Measurements from ENCODE around the gene PAQR5. TPM values are rescaled to one million over a fixed set of nuclear protein-coding genes. Genes with fewer than 3 reads are reported as not detected.
A peak's percentile ranks its signal among the peaks of the same experiment; 100 is the strongest.

Gene PAQR5
- total RNA-seq, 4 donors from 2014 or later: 4.2 to 16.4 (median 6.8) TPM

DNA sequence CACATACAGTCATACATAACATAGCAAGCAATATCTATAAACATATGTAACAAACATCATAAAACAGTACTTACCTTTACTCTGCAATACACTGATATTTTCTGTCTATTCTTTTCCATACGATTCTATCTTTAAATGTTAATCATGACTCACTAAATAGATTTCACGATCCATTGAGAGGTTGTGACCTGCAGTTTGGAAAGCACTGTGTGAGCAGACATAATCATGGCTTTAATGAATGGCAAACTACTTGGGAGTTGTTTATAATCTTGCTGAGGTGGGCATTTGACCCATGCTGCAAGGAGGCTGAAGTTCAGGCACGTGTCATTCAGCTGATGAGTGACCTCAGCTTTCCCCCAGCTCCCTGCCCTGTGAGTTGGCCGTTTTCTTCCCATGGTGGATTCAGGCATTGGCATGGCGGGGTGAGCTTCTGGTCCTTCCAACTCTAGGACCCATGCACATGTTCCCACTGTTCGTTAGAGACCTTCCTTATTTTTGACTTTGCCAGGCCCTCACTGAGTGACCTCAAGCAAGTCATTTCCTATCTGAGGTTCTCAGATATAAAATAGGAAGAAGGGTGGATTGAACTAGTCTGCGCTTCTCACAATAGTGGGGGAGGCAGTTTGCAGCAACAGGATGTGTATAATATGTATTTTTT, 41.7 kb downstream of the PAQR5 start:
- TF ChIP-seq POLR2A (IDR thresholded peaks at IDR 0.05): no peak
- TF ChIP-seq, protein P1, sequence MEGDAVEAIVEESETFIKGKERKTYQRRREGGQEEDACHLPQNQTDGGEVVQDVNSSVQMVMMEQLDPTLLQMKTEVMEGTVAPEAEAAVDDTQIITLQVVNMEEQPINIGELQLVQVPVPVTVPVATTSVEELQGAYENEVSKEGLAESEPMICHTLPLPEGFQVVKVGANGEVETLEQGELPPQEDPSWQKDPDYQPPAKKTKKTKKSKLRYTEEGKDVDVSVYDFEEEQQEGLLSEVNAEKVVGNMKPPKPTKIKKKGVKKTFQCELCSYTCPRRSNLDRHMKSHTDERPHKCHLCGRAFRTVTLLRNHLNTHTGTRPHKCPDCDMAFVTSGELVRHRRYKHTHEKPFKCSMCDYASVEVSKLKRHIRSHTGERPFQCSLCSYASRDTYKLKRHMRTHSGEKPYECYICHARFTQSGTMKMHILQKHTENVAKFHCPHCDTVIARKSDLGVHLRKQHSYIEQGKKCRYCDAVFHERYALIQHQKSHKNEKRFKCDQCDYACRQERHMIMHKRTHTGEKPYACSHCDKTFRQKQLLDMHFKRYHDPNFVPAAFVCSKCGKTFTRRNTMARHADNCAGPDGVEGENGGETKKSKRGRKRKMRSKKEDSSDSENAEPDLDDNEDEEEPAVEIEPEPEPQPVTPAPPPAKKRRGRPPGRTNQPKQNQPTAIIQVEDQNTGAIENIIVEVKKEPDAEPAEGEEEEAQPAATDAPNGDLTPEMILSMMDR (IDR thresholded peaks at IDR 0.05): no peak
- H3K4me3 ChIP-seq (ENCODE audit: low read depth, poor library complexity, severe bottlenecking): no peak overlapping the region
- peak in 1 of 2 donors; percentile 57 for DNase-seq (ENCODE audit: low spot score in 2 of 2)
- 74 to 79% methylated on average over 7 of the region's 7 CpGs for WGBS, 2 donors
- intact Hi-C loops (cut with DNase I; ENCODE audit: low total_unique reads): no loop called here

DNA sequence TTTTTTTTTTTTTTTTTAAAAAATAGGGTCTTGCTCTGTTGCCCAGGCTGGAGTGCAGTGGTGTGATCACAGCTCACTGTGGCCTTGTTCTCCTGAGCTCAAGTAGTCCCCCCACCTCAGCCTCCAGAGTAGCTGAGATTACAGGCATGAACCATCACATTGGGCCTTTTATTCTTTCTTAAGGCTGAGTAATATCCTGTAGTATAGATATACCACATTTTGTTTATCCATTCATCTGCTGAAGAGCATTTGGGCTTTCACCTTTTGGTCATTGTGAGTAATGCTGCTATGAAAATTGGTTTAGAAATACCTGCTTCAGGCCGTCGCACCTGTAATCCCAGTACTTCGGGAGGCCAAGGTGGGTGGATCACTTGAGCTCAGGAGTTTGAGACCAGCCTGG, 42.6 kb downstream of the PAQR5 start:
- DNase-seq (ENCODE audit: low spot score in 2 of 2): no peak
- TF ChIP-seq POLR2A (IDR thresholded peaks at IDR 0.05): no peak
- TF ChIP-seq, protein P1 (IDR thresholded peaks at IDR 0.05): no peak
- WGBS, 2 donors: 93 to 95% methylated on average over 3 of the region's 3 CpGs
- intact Hi-C loops (cut with DNase I; ENCODE audit: low total_unique reads): no loop called here
- no peak overlapping the region for H3K4me3 ChIP-seq (ENCODE audit: low read depth, poor library complexity, severe bottlenecking)

DNA sequence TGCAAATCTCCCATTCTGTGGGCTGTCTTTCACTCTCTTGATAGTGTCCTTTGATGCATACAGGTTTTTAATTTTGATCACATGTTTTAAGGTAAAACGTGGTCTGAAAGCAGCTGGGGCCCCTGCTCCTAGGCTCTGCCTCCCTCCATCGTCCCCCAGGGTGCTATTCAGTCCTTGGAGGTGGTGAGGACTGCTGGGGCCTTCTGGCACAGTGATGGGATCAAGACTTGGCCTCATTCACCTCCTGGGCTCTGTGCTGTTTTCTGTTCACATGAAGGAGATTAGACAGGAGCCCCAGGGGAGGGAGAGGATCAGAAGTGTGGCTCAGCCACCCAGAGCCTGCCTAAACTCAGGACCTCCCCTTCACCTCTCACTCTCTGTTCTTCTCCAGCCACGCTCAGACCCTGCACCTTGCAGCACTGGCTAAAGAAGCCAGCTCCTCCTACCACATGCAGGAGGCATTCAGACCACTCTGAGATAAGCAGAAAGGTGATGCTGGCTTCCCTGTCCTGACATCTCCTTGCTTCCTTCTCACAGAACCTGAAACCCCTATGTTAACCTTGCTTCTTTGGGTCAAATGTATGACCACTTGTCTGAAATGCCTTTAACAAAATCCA, 43.9 kb downstream of the PAQR5 start:
- 66% methylated on average over 3 of the region's 3 CpGs for WGBS, 2 donors
- no peak for DNase-seq (ENCODE audit: low spot score in 2 of 2)
- intact Hi-C loops (cut with DNase I; ENCODE audit: low total_unique reads): no loop called here
- no peak for TF ChIP-seq POLR2A (IDR thresholded peaks at IDR 0.05)
- TF ChIP-seq, protein P1 (IDR thresholded peaks at IDR 0.05): no peak
- H3K4me3 ChIP-seq (ENCODE audit: low read depth, poor library complexity, severe bottlenecking): no peak overlapping the region

DNA sequence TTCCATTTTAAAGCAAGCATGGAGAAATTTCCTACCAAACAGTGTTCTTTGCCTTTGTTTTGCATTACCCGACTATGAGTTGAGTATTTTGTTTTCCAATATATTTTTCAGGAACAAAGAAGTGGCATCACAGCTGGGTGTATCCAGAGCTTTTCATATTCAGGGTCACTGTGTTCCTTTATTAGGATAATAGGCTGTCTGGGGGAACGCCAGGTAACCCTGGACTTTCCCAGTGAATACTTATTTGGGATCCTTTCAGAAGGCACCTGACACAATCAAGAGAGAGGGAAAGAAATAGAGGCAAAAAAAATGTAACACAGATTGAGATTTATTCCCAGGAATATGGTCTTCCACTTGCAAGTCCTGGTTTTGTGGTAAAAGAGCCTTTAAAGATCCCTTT, 44.4 kb downstream of the PAQR5 start:
- H3K4me3 ChIP-seq (ENCODE audit: low read depth, poor library complexity, severe bottlenecking): no peak overlapping the region
- 24 to 46% methylated on average over 2 of the region's 2 CpGs for WGBS, 2 donors
- no peak for DNase-seq (ENCODE audit: low spot score in 2 of 2)
- intact Hi-C loops (cut with DNase I; ENCODE audit: low total_unique reads): no loop called here
- TF ChIP-seq, protein P1 (IDR thresholded peaks at IDR 0.05): no peak
- no peak for TF ChIP-seq POLR2A (IDR thresholded peaks at IDR 0.05)

DNA sequence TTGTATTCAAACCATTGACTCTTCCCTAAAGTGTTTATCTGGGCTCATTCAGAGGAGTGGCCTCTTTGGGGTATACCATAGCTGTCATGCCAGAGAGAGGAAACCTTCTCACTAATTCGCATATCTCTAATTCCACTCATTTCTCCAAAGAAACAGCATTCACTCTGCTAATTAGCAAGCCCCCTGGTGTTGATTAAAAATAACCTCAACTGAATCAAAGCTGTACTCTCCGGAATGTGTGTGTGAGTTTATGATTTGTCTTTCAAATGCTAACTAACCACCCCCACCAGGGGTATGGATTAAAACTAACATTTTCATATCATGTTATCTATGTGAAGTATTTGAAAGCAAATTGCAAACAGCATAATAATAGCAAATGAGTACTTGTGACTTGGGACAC, 45.5 kb downstream of the PAQR5 start:
- WGBS, 2 donors: 82 to 91% methylated on average over 2 of the region's 2 CpGs
- intact Hi-C loops (cut with DNase I; ENCODE audit: low total_unique reads): no loop called here
- H3K4me3 ChIP-seq (ENCODE audit: low read depth, poor library complexity, severe bottlenecking): no peak overlapping the region
- TF ChIP-seq POLR2A (IDR thresholded peaks at IDR 0.05): no peak
- TF ChIP-seq, protein P1 (IDR thresholded peaks at IDR 0.05): no peak
- no peak for DNase-seq (ENCODE audit: low spot score in 2 of 2)

All from lower leg skin (tissue), 4 donors.